HAP-1 (cell line): Measurements from ENCODE around the gene TASL.

Experiments
- DNase-seq, 2 experiments: peaks; one replicate each; pipeline ENCODE4 v3.0.0-alpha.2; 2016 to 2020; ENCODE audit warnings: low spot score in 2 of 2
- H3K27me3 ChIP-seq: fragments of 250-450 bp; sonication (Bioruptor Pico); 2 replicates; pipeline ENCODE4 v1.5.1; 2020; ENCODE audit warnings: low read depth, mild to moderate bottlenecking, moderate library complexity
- H3K36me3 ChIP-seq: fragments of 250-450 bp; sonication (Bioruptor Pico); replicated peaks from 2 replicates; pipeline ENCODE4 v1.5.1; 2020; ENCODE audit warnings: mild to moderate bottlenecking
- H3K4me1 ChIP-seq: fragments of 250-450 bp; sonication (Bioruptor Pico); 2 replicates; pipeline ENCODE4 v1.5.1; 2020; ENCODE audit warnings: mild to moderate bottlenecking
- H3K4me3 ChIP-seq: fragments of 250-450 bp; sonication (Bioruptor Pico); 2 replicates; pipeline ENCODE4 v1.5.1; 2020; ENCODE audit warnings: mild to moderate bottlenecking, moderate library complexity
- H3K9me3 ChIP-seq: fragments of 250-450 bp; sonication (Bioruptor Pico); 2 replicates; pipeline ENCODE4 v1.5.1; 2020; ENCODE audit warnings: mild to moderate bottlenecking, moderate library complexity
- in situ Hi-C: fragments of 300-500 bp; cut with MboI; formaldehyde crosslinking; loops from 3 replicates; pipeline ENCODE4 v1.14.3; 2020; ENCODE audit warnings: low sequenced_read_pairs, inconsistent platforms, mixed read lengths

Gene TASL

GRCh38 chrX:30561191-30561590 lies 16.4 kb downstream of the TASL start:
- in situ Hi-C loops: no loop called here
- H3K36me3 ChIP-seq: no peaks in the 10 kb centered on the region
- no peak overlapping the region for H3K4me3 ChIP-seq
- no peaks in the 10 kb centered on the region for H3K9me3 ChIP-seq
- no peaks in the 10 kb centered on the region for H3K27me3 ChIP-seq
- H3K4me1 ChIP-seq: no peaks in the 10 kb centered on the region
- DNase-seq: no peak

GRCh38 chrX:30538271-30538670 lies 39.3 kb downstream of the TASL start:
- peaks cover 3% of the 10 kb centered on the region; the same call in 1 of the 2 replicates for H3K9me3 ChIP-seq
- H3K36me3 ChIP-seq: 0 out of 2 replicates have a peak, but pooled peaks cover 3% of the 10 kb centered on the region
- H3K27me3 ChIP-seq: no peaks in the 10 kb centered on the region
- no peak for DNase-seq
- no peak overlapping the region for H3K4me3 ChIP-seq
- in situ Hi-C loops: no loop called here
- H3K4me1 ChIP-seq: no peaks in the 10 kb centered on the region

GRCh38 chrX:30533835-30534234 lies 43.7 kb downstream of the TASL start:
- in situ Hi-C loops: no loop called here
- H3K4me3 ChIP-seq: no peak overlapping the region
- DNase-seq: no peak
- no peaks in the 10 kb centered on the region for H3K4me1 ChIP-seq
- no peaks in the 10 kb centered on the region for H3K27me3 ChIP-seq
- 0 out of 2 replicates have a peak, but pooled peaks cover 3% of the 10 kb centered on the region for H3K36me3 ChIP-seq
- H3K9me3 ChIP-seq: peaks cover 3% of the 10 kb centered on the region; the same call in 1 of the 2 replicates

DNA sequence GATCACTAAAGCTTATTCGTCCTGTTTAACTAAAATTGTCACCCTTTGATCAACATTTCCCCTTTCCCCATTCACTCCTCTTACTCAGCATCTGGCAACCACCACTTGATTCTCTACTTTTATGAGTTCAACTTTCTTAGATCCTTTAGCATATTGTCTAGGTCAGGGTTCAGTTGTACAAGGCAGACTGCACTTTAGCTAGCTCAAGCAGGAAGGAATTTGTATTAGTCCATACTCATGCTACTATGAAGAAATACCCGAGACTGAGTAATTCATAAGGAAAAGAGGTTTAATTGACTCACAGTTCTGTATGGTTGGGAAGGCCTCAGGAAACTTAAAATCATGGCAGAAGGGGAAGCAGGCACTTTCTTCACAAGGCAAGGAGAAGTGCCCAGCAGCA lies 44.3 kb downstream of the TASL start:
- 0 out of 2 replicates have a peak, but pooled peaks cover 3% of the 10 kb centered on the region for H3K36me3 ChIP-seq
- no peak for DNase-seq
- H3K9me3 ChIP-seq: peaks cover 3% of the 10 kb centered on the region; the same call in 1 of the 2 replicates
- no peak overlapping the region for H3K4me3 ChIP-seq
- in situ Hi-C loops: no loop called here
- no peaks in the 10 kb centered on the region for H3K4me1 ChIP-seq
- H3K27me3 ChIP-seq: no peaks in the 10 kb centered on the region

DNA sequence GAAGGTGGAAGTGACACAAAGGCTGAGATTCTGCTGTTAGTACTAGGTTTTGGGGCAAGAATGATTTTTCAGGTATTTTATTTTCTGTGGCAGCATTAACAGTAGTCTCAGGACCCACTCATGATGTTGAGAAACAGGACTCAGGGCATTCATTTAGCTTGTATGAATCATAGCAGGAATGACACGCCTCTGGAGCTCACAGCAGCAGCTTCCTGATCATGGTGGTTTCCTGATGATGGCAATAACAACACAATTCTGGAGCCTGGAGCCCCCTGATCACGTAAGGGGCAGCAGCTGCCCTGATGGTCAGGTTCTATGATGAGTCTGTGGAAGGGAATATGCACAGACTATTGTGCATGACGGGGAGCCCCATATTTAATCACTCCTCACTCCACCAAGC lies 47.0 kb downstream of the TASL start:
- no peaks in the 10 kb centered on the region for H3K36me3 ChIP-seq
- no peaks in the 10 kb centered on the region for H3K27me3 ChIP-seq
- no peak for DNase-seq
- no peaks in the 10 kb centered on the region; the same call in 1 of the 2 replicates for H3K9me3 ChIP-seq
- H3K4me1 ChIP-seq: no peaks in the 10 kb centered on the region
- H3K4me3 ChIP-seq: no peak overlapping the region
- in situ Hi-C loops: no loop called here

DNA sequence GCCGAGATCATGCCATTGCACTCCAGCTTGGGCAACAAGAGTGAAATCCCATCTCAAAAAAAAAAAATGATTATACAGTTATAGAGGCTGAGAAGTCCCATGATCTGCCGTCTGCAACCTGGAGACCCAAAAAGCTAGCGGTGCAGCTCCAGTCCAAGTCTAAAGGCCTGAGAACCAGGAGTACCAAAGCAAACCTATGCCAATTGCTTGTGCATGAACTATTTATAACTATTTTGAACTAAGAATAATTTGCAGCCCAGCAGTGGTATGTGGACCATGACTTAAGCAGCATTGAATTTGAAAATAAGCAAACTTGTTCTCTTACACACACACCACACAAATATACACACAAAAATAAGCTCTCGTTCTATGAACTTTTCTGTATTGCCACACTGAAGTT lies 51.8 kb downstream of the TASL start:
- Histone ChIP-seq H3K4me1 (peaks cover 3% of the 10 kb centered on the region), H3K27me3 (no peaks in the 10 kb centered on the region), H3K36me3 (no peaks in the 10 kb centered on the region), H3K4me3 (no peak overlapping the region), H3K9me3 (no peaks in the 10 kb centered on the region; the same call in 1 of the 2 replicates)
- no peak for DNase-seq
- in situ Hi-C loops: no loop called here

DNA sequence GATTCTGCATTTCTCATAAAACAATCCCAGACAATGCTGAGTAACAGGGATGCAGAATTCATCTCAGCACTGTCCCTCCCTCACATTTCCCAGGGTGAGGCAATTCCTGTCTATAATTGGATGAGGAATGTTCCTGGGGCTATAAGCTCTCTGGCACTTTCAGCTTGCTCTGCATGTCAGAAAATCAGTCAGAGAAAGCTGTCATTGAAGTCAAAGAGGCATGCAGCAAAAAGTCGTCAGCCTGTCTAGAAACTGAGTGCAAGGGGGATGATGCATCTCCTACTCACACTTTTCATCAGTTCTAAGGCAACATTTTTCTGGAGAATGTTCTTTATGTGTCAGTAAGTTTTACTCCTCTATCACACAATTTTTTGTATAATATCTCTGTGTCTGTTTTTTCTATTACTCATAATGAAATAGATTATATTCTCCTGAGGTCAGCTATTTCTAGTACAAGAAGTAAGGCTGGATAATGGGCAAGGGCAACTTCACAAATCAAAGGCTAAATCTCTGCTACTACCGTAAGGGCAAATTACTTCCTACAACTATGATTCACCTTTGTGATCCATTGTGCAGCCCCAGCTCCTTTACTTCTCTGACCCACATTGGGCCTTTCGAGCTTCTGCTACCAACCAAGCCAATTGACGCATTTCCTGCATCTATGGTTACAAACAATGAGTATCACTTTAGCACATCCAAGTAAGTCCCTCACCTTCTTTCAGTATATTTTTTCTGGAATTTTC lies 56.0 kb downstream of the TASL start:
- no peak overlapping the region for H3K4me3 ChIP-seq
- peak; percentile 9 to 21 for DNase-seq
- in situ Hi-C loops: no loop called here

DNA sequence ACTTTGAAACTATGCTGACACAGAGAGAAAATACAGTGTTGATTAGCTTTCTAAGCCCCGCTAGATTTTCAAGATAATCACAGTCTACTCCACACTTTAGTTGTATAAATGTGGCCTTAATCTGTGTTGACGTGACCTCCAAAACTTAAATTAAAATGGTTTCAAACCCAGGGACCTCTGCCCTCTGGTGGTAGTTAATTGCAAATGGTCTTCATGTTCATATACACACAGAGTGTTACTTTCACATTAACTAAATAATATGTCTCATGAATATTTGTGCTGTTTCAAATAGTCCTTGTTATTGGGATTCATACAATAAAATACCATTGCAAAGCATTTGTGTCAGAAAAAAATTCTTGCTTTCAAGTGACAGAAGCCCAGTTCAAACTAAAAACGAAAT lies 64.3 kb downstream of the TASL start:
- Histone ChIP-seq H3K27me3 (no peaks in the 10 kb centered on the region), H3K9me3 (no peaks in the 10 kb centered on the region), H3K4me3 (no peak overlapping the region), H3K4me1 (peaks cover 12% of the 10 kb centered on the region), H3K36me3 (no peaks in the 10 kb centered on the region)
- peak; percentile 17 to 35 for DNase-seq
- in situ Hi-C loops: no loop called here

More for the DNA sequence above, 56.0 kb downstream of the TASL start:
- Histone ChIP-seq H3K27me3 (no peaks in the 10 kb centered on the region), H3K36me3 (no peaks in the 10 kb centered on the region), H3K4me1 (peaks cover 3% of the 10 kb centered on the region), H3K9me3 (no peaks in the 10 kb centered on the region)
